Measurements from ENCODE around the gene RIC3. TPM values are rescaled to one million over a fixed set of nuclear protein-coding genes. Genes with fewer than 3 reads are reported as not detected.

RIC3 gene
- total and polyA plus RNA-seq, 8 donors, result 1.1 to 29.5 (median 13.4) TPM; not detected in 1

- Histone ChIP-seq H3K27ac (no peak overlapping the region), H3K36me3 (peaks cover 0 to 40% (median 26%) of the 10 kb centered on the region in 4 donors), H3K27me3 (no peaks in the 10 kb centered on the region), H3K4me3 (no peak overlapping the region), H3K9me3 (no peaks in the 10 kb centered on the region), H3K4me1 (peaks cover 0 to 9% (median 7%) of the 10 kb centered on the region in 4 donors)
- WGBS, 5 donors, result 70 to 77% (median 76%) methylated on average over 5 of the region's 5 CpGs
- intact Hi-C loops (cut with DNase I; ENCODE audit: low total_unique reads), result loop anchor here (5.0 kb wide), 2 partner anchors 59 to 89 kb away; no protein-coding TSS in a partner anchor
- TF ChIP-seq EP300 (IDR thresholded peaks at IDR 0.05), result no peak
- TF ChIP-seq CTCF (IDR thresholded peaks at IDR 0.05), result no peak
- DNase-seq, result peak in 1 of 2 donors; percentile 16
These were observed 72.9 kb downstream of the RIC3 start for GRCh38 chr11:8095806-8096522.

- TF ChIP-seq POLR2AphosphoS5 (IDR thresholded peaks at IDR 0.05) (no peak), EP300 (IDR thresholded peaks at IDR 0.05) (no peak), CTCF (IDR thresholded peaks at IDR 0.05) (no peak), POLR2A (IDR thresholded peaks at IDR 0.05) (no peak)
- intact Hi-C loops (cut with DNase I; ENCODE audit: low total_unique reads), result loop anchor here (5.0 kb wide), 2 partner anchors 58 to 88 kb away; no protein-coding TSS in a partner anchor
- Histone ChIP-seq H3K4me3 (no peak overlapping the region), H3K27me3 (no peaks in the 10 kb centered on the region), H3K27ac (no peak overlapping the region), H3K36me3 (peaks cover 0 to 34% (median 20%) of the 10 kb centered on the region in 4 donors), H3K9me3 (no peaks in the 10 kb centered on the region), H3K4me1 (peaks cover 0 to 9% (median 7%) of the 10 kb centered on the region in 4 donors)
- 52 to 66% (median 60%) methylated on average over 11 to 12 of the region's 12 CpGs for WGBS, 5 donors
- peak in 1 of 2 donors; percentile 5 for DNase-seq
These were observed 73.5 kb downstream of the RIC3 start for GRCh38 chr11:8095371-8095770.

- Histone ChIP-seq H3K9me3 (no peaks in the 10 kb centered on the region), H3K27me3 (no peaks in the 10 kb centered on the region), H3K4me3 (no peak overlapping the region), H3K4me1 (peaks cover 0 to 9% (median 7%) of the 10 kb centered on the region in 4 donors), H3K27ac (no peak overlapping the region), H3K36me3 (peaks cover 0 to 31% (median 19%) of the 10 kb centered on the region in 4 donors)
- intact Hi-C loops (cut with DNase I; ENCODE audit: low total_unique reads), result loop anchor here (5.0 kb wide), 2 partner anchors 57 to 87 kb away; no protein-coding TSS in a partner anchor
- TF ChIP-seq POLR2AphosphoS5 (IDR thresholded peaks at IDR 0.05), result no peak
- TF ChIP-seq EP300 (IDR thresholded peaks at IDR 0.05), result no peak
- no peak for TF ChIP-seq CTCF (IDR thresholded peaks at IDR 0.05)
- TF ChIP-seq POLR2A (IDR thresholded peaks at IDR 0.05), result no peak
- peak in 1 of 2 donors; percentile 19 for DNase-seq
- WGBS, 5 donors, result 90 to 92% (median 91%) methylated on average over 11 of the region's 11 CpGs
These were observed 74.2 kb downstream of the RIC3 start for GRCh38 chr11:8094656-8095055.

- H3K27me3 ChIP-seq, result no peaks in the 10 kb centered on the region
- intact Hi-C loops (cut with DNase I; ENCODE audit: low total_unique reads), result no loop called here
- no peak for TF ChIP-seq EP300 (IDR thresholded peaks at IDR 0.05)
- TF ChIP-seq POLR2AphosphoS5 (IDR thresholded peaks at IDR 0.05), result no peak
- TF ChIP-seq POLR2A (IDR thresholded peaks at IDR 0.05), result no peak
- TF ChIP-seq CTCF (IDR thresholded peaks at IDR 0.05), result no peak
- WGBS, 5 donors, result 68 to 98% (median 83%) methylated on average over 8 to 9 of the region's 9 CpGs
- H3K27ac ChIP-seq, result no peak overlapping the region
- no peak overlapping the region for H3K4me3 ChIP-seq
- no peaks in the 10 kb centered on the region for H3K9me3 ChIP-seq
- peaks cover 0 to 31% (median 18%) of the 10 kb centered on the region in 4 donors for H3K36me3 ChIP-seq
- peaks cover 0 to 9% (median 7%) of the 10 kb centered on the region in 4 donors for H3K4me1 ChIP-seq
- peak in 1 of 2 donors; percentile 15 for DNase-seq
These were observed 74.8 kb downstream of the RIC3 start for GRCh38 chr11:8093931-8094575.
